Measurements from ENCODE around the gene LITAFD. TPM values are rescaled to one million over a fixed set of nuclear protein-coding genes. Genes with fewer than 3 reads are reported as not detected.

Gene LITAFD
- total and polyA plus RNA-seq, 2 experiments from 2014 or later: not detected

GRCh38 chr16:8890549-8890921 is 8.4 kb downstream of the LITAFD start (continued):
- TF ChIP-seq JUNB (IDR thresholded peaks at IDR 0.05; ENCODE audit: unreplicated experiment): no peak
- no peak for TF ChIP-seq ZNF114 (CRISPR knock-in tag; IDR thresholded peaks at IDR 0.05)
- TF ChIP-seq ZNF462 (CRISPR knock-in tag; IDR thresholded peaks at IDR 0.05): no peak
- TF ChIP-seq POLR2AphosphoS5 (IDR thresholded peaks at IDR 0.05; ENCODE audit: low read depth): no peak

GRCh38 chr16:8892101-8892575 is 10.0 kb downstream of the LITAFD start:
- no peak overlapping the region for H3K4me2 ChIP-seq
- no peak overlapping the region for H2AFZ ChIP-seq
- Mint-ChIP-seq H3K27ac (peak overlapping the region; percentile 80; the same call in 1 of the 2 replicates), H3K27me3 (ENCODE audit: insufficient read depth, low read depth, poor library complexity) (peaks cover 19% of the 10 kb centered on the region), H3K36me3 (ENCODE audit: low read depth) (peaks cover 75% of the 10 kb centered on the region), H3K9me3 (no peaks in the 10 kb centered on the region), H3K4me1 (no peaks in the 10 kb centered on the region), H3K4me3 (no peak overlapping the region)
- 0 out of 2 replicates have a peak overlapping the region, but pooled peaks have one; percentile 79 for H3K27ac ChIP-seq (ENCODE audit: low read depth)
- H3K4me1 ChIP-seq (ENCODE audit: insufficient read depth): no peaks in the 10 kb centered on the region
- H3K27me3 ChIP-seq (ENCODE audit: insufficient read depth): no peaks in the 10 kb centered on the region
- peaks cover 1% of the 10 kb centered on the region for H4K20me1 ChIP-seq (replicated peaks; ENCODE audit: insufficient read depth)
- H3K4me3 ChIP-seq: no peak overlapping the region
- no peak for DNase-seq (ENCODE audit: low spot score)
- no peak for ATAC-seq
- H3K79me2 ChIP-seq (replicated peaks; ENCODE audit: insufficient read depth): no peaks in the 10 kb centered on the region; the same call in 1 of the 2 replicates
- no peaks in the 10 kb centered on the region for H3K9me2 ChIP-seq (ENCODE audit: insufficient read depth)
- H3F3A ChIP-seq (replicated peaks; ENCODE audit: low read depth): peaks cover 7% of the 10 kb centered on the region; the same call in 1 of the 2 replicates
- peaks cover 56% of the 10 kb centered on the region for H3K36me3 ChIP-seq (ENCODE audit: insufficient read depth)
- TF ChIP-seq POLR2AphosphoS5 (IDR thresholded peaks at IDR 0.05; ENCODE audit: low read depth) (no peak), ZNF331 (CRISPR knock-in tag; IDR thresholded peaks at IDR 0.05; ENCODE audit: low read depth) (no peak), EZH2 (IDR thresholded peaks at IDR 0.05; ENCODE audit: low read depth, unreplicated experiment) (no peak), ZNF114 (CRISPR knock-in tag; IDR thresholded peaks at IDR 0.05) (no peak), JUNB (IDR thresholded peaks at IDR 0.05; ENCODE audit: unreplicated experiment) (no peak), ZNF462 (CRISPR knock-in tag; IDR thresholded peaks at IDR 0.05) (no peak), CREB1 (CRISPR knock-in tag; IDR thresholded peaks at IDR 0.05; ENCODE audit: low read depth) (no peak)

All from GM23338 (cell line).